ENCODE results near the gene ZNF689. TPM values are rescaled to one million over a fixed set of nuclear protein-coding genes. Genes with fewer than 3 reads are reported as not detected.
A peak's percentile ranks its signal among the peaks of the same experiment; 100 is the strongest.

ZNF689 gene
- total and polyA plus RNA-seq, 2 of the 13 experiments (the other 11 are each of a cell fraction or from before 2014, with no cell fraction given), result 9.7 to 19.5 TPM

GRCh38 chr16:30571445-30572322, 38.5 kb downstream of the ZNF689 start, which contains the start of gene ZNF688 (continued):
- TF ChIP-seq, protein P1, sequence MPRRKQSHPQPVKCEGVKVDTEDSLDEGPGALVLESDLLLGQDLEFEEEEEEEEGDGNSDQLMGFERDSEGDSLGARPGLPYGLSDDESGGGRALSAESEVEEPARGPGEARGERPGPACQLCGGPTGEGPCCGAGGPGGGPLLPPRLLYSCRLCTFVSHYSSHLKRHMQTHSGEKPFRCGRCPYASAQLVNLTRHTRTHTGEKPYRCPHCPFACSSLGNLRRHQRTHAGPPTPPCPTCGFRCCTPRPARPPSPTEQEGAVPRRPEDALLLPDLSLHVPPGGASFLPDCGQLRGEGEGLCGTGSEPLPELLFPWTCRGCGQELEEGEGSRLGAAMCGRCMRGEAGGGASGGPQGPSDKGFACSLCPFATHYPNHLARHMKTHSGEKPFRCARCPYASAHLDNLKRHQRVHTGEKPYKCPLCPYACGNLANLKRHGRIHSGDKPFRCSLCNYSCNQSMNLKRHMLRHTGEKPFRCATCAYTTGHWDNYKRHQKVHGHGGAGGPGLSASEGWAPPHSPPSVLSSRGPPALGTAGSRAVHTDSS (CRISPR knock-in tag; conservative IDR thresholded peaks at IDR 0.05), result no peak
- TF ChIP-seq PAX8 (CRISPR knock-in tag; IDR thresholded peaks at IDR 0.05; ENCODE audit: borderline replicate concordance) (peak; percentile 20; the same call in 1 of the 2 replicates), ZNF484 (CRISPR knock-in tag; IDR thresholded peaks at IDR 0.05; ENCODE audit: borderline replicate concordance, low read depth) (no peak), ZNF556 (CRISPR knock-in tag; IDR thresholded peaks at IDR 0.05; ENCODE audit: borderline replicate concordance) (peak; percentile 68; the same call in 1 of the 2 replicates), JDP2 (CRISPR knock-in tag; IDR thresholded peaks at IDR 0.05; ENCODE audit: borderline replicate concordance) (no peak), BCL6 (CRISPR knock-in tag; IDR thresholded peaks at IDR 0.05) (0 out of 2 replicates have a peak, but pooled peaks have one; percentile 5), SMAD3 (CRISPR knock-in tag; IDR thresholded peaks at IDR 0.05) (no peak), NAIF1 (CRISPR knock-in tag; IDR thresholded peaks at IDR 0.05; ENCODE audit: borderline replicate concordance) (no peak), ZNF138 (CRISPR knock-in tag; IDR thresholded peaks at IDR 0.05; ENCODE audit: low read depth) (0 out of 2 replicates have a peak, but pooled peaks have one; percentile 68), KLF15 (CRISPR knock-in tag; IDR thresholded peaks at IDR 0.05; ENCODE audit: borderline replicate concordance) (no peak), ZNF10 (CRISPR knock-in tag; IDR thresholded peaks at IDR 0.05; ENCODE audit: borderline replicate concordance, low read depth) (no peak), ZNF230 (CRISPR knock-in tag; IDR thresholded peaks at IDR 0.05) (peak; percentile 55), ZMYM4 (CRISPR knock-in tag; IDR thresholded peaks at IDR 0.05) (no peak), ZNF564 (CRISPR knock-in tag; IDR thresholded peaks at IDR 0.05) (peak; percentile 80; the same call in 1 of the 2 replicates), MNT (IDR thresholded peaks at IDR 0.05) (peak; percentile 43; the same call in 1 of the 2 replicates), KDM5B (CRISPR knock-in tag; IDR thresholded peaks at IDR 0.05; ENCODE audit: borderline replicate concordance) (no peak; the same call in 1 of the 2 replicates), ZFP82 (CRISPR knock-in tag; IDR thresholded peaks at IDR 0.05; ENCODE audit: borderline replicate concordance) (no peak), NBN (conservative IDR thresholded peaks at IDR 0.05) (no peak), ZZZ3 (CRISPR knock-in tag; IDR thresholded peaks at IDR 0.05; ENCODE audit: borderline replicate concordance) (no peak; the same call in 1 of the 2 replicates), ZNF354B (CRISPR knock-in tag; IDR thresholded peaks at IDR 0.05) (peak; percentile 78; the same call in 1 of the 2 replicates), ZNF547 (CRISPR knock-in tag; IDR thresholded peaks at IDR 0.05) (no peak), RCOR2 (CRISPR knock-in tag; IDR thresholded peaks at IDR 0.05) (no peak), HNRNPUL1 (IDR thresholded peaks at IDR 0.05; ENCODE audit: low read depth, low read length) (no peak)
- TF ChIP-seq, protein P2, sequence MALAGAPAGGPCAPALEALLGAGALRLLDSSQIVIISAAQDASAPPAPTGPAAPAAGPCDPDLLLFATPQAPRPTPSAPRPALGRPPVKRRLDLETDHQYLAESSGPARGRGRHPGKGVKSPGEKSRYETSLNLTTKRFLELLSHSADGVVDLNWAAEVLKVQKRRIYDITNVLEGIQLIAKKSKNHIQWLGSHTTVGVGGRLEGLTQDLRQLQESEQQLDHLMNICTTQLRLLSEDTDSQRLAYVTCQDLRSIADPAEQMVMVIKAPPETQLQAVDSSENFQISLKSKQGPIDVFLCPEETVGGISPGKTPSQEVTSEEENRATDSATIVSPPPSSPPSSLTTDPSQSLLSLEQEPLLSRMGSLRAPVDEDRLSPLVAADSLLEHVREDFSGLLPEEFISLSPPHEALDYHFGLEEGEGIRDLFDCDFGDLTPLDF (CRISPR knock-in tag; IDR thresholded peaks at IDR 0.05), result peak; percentile 87
- TF ChIP-seq, protein P3, sequence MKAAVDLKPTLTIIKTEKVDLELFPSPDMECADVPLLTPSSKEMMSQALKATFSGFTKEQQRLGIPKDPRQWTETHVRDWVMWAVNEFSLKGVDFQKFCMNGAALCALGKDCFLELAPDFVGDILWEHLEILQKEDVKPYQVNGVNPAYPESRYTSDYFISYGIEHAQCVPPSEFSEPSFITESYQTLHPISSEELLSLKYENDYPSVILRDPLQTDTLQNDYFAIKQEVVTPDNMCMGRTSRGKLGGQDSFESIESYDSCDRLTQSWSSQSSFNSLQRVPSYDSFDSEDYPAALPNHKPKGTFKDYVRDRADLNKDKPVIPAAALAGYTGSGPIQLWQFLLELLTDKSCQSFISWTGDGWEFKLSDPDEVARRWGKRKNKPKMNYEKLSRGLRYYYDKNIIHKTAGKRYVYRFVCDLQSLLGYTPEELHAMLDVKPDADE (CRISPR knock-in tag; IDR thresholded peaks at IDR 0.05), result 0 out of 2 replicates have a peak, but pooled peaks have one; percentile 3

Data from HepG2 (cell line).